Thymus (tissue), 11 donors: ENCODE results near the gene POGK. TPM values are rescaled to one million over a fixed set of nuclear protein-coding genes. Genes with fewer than 3 reads are reported as not detected.

Source experiments
- DNase-seq, 9 donors: peaks; one replicate each; pipeline ENCODE4 v3.0.0-alpha.2; 2013; ENCODE audit warnings: low spot score in 9 of 9, low read depth in 6 of 9, missing footprints in 1 of 9
- H3K27ac ChIP-seq, 2 donors: one replicate each; pipeline ENCODE4 v1.5.1; 2013; ENCODE audit warnings: control low read depth in 1 of 2, low read depth in 1 of 2, low read length in 1 of 2, mild to moderate bottlenecking in 1 of 2, moderate library complexity in 1 of 2
- H3K27me3 ChIP-seq, 2 donors: one replicate each; pipeline ENCODE4 v1.5.1; 2013; ENCODE audit warnings: low read length in 1 of 2; ENCODE audit not compliant: control insufficient read depth in 2 of 2, insufficient read depth in 1 of 2
- H3K36me3 ChIP-seq, 2 donors: one replicate each; pipeline ENCODE4 v1.5.1; 2013; ENCODE audit warnings: low read length in 1 of 2, mild to moderate bottlenecking in 1 of 2, moderate library complexity in 1 of 2; ENCODE audit not compliant: control insufficient read depth in 2 of 2, insufficient read depth in 2 of 2
- H3K4me1 ChIP-seq, 2 donors: one replicate each; pipeline ENCODE4 v1.5.1; 2013; ENCODE audit warnings: low read length in 2 of 2; ENCODE audit not compliant: control insufficient read depth in 2 of 2, insufficient read depth in 2 of 2
- H3K4me3 ChIP-seq, 2 donors: one replicate each; pipeline ENCODE4 v1.5.1; 2013; ENCODE audit warnings: low read length in 2 of 2, control low read depth in 1 of 2, mild to moderate bottlenecking in 1 of 2
- H3K9me3 ChIP-seq, 2 donors: one replicate each; pipeline ENCODE4 v1.5.1; 2013; ENCODE audit warnings: low read length in 1 of 2, mild to moderate bottlenecking in 1 of 2; ENCODE audit not compliant: control insufficient read depth in 2 of 2, insufficient read depth in 1 of 2
- WGBS: extraction: QIAGEN DNeasy Blood & Tissue Kit; methylation state at CpG from one replicate; pipeline ENCODE4 v1.1.7; 2013; 5-methylcytosine and 5-hydroxymethylcytosine counted together
- polyA plus RNA-seq: library from polyadenylated mRNA; stranded (reverse); fragments of 200-250 nt; gene quantifications from one replicate; pipeline ENCODE4 v1.2.3, GENCODE V29; 2013
- total RNA-seq: library from RNA; stranded (reverse); fragments of 120-200 nt; gene quantifications from one replicate; pipeline ENCODE4 v1.2.4, GENCODE V29; 2013
- donor health status: healthy.

POGK gene
- total and polyA plus RNA-seq, 2 donors, result 14.1 to 15.7 TPM

- Histone ChIP-seq H3K27me3 (no peaks in the 10 kb centered on the region), H3K27ac (no peak overlapping the region), H3K4me1 (no peaks in the 10 kb centered on the region), H3K36me3 (no peaks in the 10 kb centered on the region), H3K4me3 (no peak overlapping the region), H3K9me3 (no peaks in the 10 kb centered on the region)
- WGBS, result 94% methylated on average over 1 of the region's 1 CpG
- DNase-seq, result no peak
Observed at GRCh38 chr1:166903232-166903631, 64.0 kb downstream of the POGK start.

GRCh38 chr1:166905136-166905535, 65.9 kb downstream of the POGK start:
- Histone ChIP-seq H3K9me3 (no peaks in the 10 kb centered on the region), H3K4me3 (no peak overlapping the region), H3K36me3 (no peaks in the 10 kb centered on the region), H3K4me1 (no peaks in the 10 kb centered on the region), H3K27ac (no peak overlapping the region), H3K27me3 (no peaks in the 10 kb centered on the region)
- no peak for DNase-seq
- WGBS, result 96% methylated on average over 2 of the region's 2 CpGs

GRCh38 chr1:166905900-166906299, 66.6 kb downstream of the POGK start:
- Histone ChIP-seq H3K4me1 (no peaks in the 10 kb centered on the region), H3K27me3 (no peaks in the 10 kb centered on the region), H3K27ac (no peak overlapping the region), H3K4me3 (no peak overlapping the region), H3K9me3 (no peaks in the 10 kb centered on the region), H3K36me3 (no peaks in the 10 kb centered on the region)
- WGBS, result 95% methylated on average over 3 of the region's 3 CpGs
- no peak for DNase-seq

Other genes starting within 250 kb of the POGK start
- gene TADA1, start 36.8 kb downstream of the POGK start, total RNA-seq, result 17.3 TPM
- 16.5 TPM for gene TADA1, start 36.8 kb downstream of the POGK start, polyA plus RNA-seq
- 0.90 TPM for gene ILDR2, start 136.1 kb downstream of the POGK start, total RNA-seq
- gene ILDR2, start 136.1 kb downstream of the POGK start, polyA plus RNA-seq, result 0.46 TPM
- gene MAEL, start 149.8 kb downstream of the POGK start, total RNA-seq, result not detected
- gene MAEL, start 149.8 kb downstream of the POGK start, polyA plus RNA-seq, result 0.57 TPM